GM23338 (cell line): ENCODE data around the gene MYBL2. TPM values are rescaled to one million over a fixed set of nuclear protein-coding genes. Genes with fewer than 3 reads are reported as not detected.
"Not testable (repeated sequence)": the region's sequence is repeated elsewhere in the genome, so short reads cannot be mapped to it uniquely, and the experiment has no call there.

Experiments
- ATAC-seq: fragments of 200-7000 bp; cut with Tn5 transposase; 3 replicates; pipeline ENCODE4 v1.9.1; 2020
- DNase-seq: peaks from one replicate; pipeline ENCODE4 v3.0.0-alpha.2; 2015; ENCODE audit warnings: low spot score
- H2AFZ ChIP-seq: fragments of 200-600 bp; sonication (generic); 2 replicates; pipeline ENCODE4 v1.8.0; 2016; ENCODE audit warnings: antibody characterized with exemption, mild to moderate bottlenecking, moderate library complexity
- H3F3A ChIP-seq: fragments of 200-600 bp; sonication (generic); replicated peaks from 2 replicates; pipeline ENCODE4 v1.8.0; 2017; ENCODE audit warnings: antibody characterized with exemption, mixed run types, low read depth
- H3K27ac ChIP-seq: fragments of 200-600 bp; sonication (generic); 2 replicates; pipeline ENCODE4 v1.6.1; 2016; ENCODE audit warnings: low read depth
- H3K27me3 ChIP-seq: fragments of 200-600 bp; sonication (generic); 2 replicates; pipeline ENCODE4 v1.8.0; 2016; ENCODE audit warnings: mild to moderate bottlenecking, mixed run types, moderate library complexity; ENCODE audit not compliant: insufficient read depth
- H3K36me3 ChIP-seq: fragments of 200-600 bp; sonication (generic); 2 replicates; pipeline ENCODE4 v1.8.0; 2016; ENCODE audit warnings: mild to moderate bottlenecking; ENCODE audit not compliant: insufficient read depth
- H3K4me1 ChIP-seq: fragments of 200-600 bp; sonication (generic); 2 replicates; pipeline ENCODE4 v1.8.0; 2016; ENCODE audit warnings: mild to moderate bottlenecking, moderate library complexity; ENCODE audit not compliant: insufficient read depth
- H3K4me2 ChIP-seq: fragments of 200-600 bp; sonication (generic); 2 replicates; pipeline ENCODE4 v1.7.1; 2017; ENCODE audit warnings: mixed run types
- H3K4me3 ChIP-seq: fragments of 200-600 bp; sonication (generic); 2 replicates; pipeline ENCODE4 v1.6.1; 2016; ENCODE audit warnings: mixed run types
- H3K79me2 ChIP-seq: fragments of 200-600 bp; sonication (generic); replicated peaks from 2 replicates; pipeline ENCODE4 v1.8.0; 2017; ENCODE audit warnings: mild to moderate bottlenecking; ENCODE audit not compliant: insufficient read depth
- H3K9me2 ChIP-seq: fragments of 200-600 bp; sonication (generic); 2 replicates; pipeline ENCODE4 v1.8.0; 2017; ENCODE audit not compliant: insufficient read depth
- H4K20me1 ChIP-seq: fragments of 200-600 bp; sonication (generic); replicated peaks from 2 replicates; pipeline ENCODE4 v1.8.0; 2017; ENCODE audit warnings: mild to moderate bottlenecking; ENCODE audit not compliant: insufficient read depth
- H3K27ac Mint-ChIP-seq: 2 replicates; pipeline ENCODE4 v1.8.0; 2020; ENCODE audit warnings: inconsistent platforms, mild to moderate bottlenecking, moderate library complexity, mixed read lengths
- H3K27me3 Mint-ChIP-seq: 3 replicates; pipeline ENCODE4 v1.8.0; 2022; ENCODE audit warnings: low read depth, mild to moderate bottlenecking, moderate library complexity, mixed read lengths, inconsistent platforms; ENCODE audit not compliant: insufficient read depth, poor library complexity
- H3K36me3 Mint-ChIP-seq: 3 replicates; pipeline ENCODE4 v1.8.0; 2021; ENCODE audit warnings: low read depth, mild to moderate bottlenecking, inconsistent platforms, moderate library complexity, mixed read lengths
- H3K4me1 Mint-ChIP-seq: 3 replicates; pipeline ENCODE4 v1.8.0; 2020; ENCODE audit warnings: mild to moderate bottlenecking, inconsistent platforms, mixed read lengths
- H3K4me3 Mint-ChIP-seq: 3 replicates; pipeline ENCODE4 v1.8.0; 2021; ENCODE audit warnings: moderate library complexity, mild to moderate bottlenecking, inconsistent platforms, mixed read lengths
- H3K9me3 Mint-ChIP-seq: 3 replicates; pipeline ENCODE4 v1.8.0; 2020; ENCODE audit warnings: moderate library complexity, mild to moderate bottlenecking, inconsistent platforms, mixed read lengths
- CREB1 ChIP-seq: fragments of 250-450 bp; sonication (Bioruptor Pico); IDR thresholded peaks from 2 replicates; pipeline ENCODE4 v1.5.0; 2020; ENCODE audit warnings: low read depth, mild to moderate bottlenecking, moderate library complexity
- NANOG ChIP-seq: IDR thresholded peaks from 2 replicates; pipeline ENCODE4 v1.6.1; 2016; ENCODE audit warnings: antibody characterized with exemption, borderline replicate concordance
- POLR2AphosphoS5 ChIP-seq: IDR thresholded peaks from 2 replicates; pipeline ENCODE4 v1.6.1; 2016; ENCODE audit warnings: antibody characterized with exemption, low read depth
- STAT1 ChIP-seq: IDR thresholded peaks from one replicate; pipeline ENCODE4 v1.6.1; 2016; ENCODE audit warnings: antibody characterized with exemption; ENCODE audit not compliant: unreplicated experiment
- ZNF331 ChIP-seq: fragments of 250-450 bp; sonication (Bioruptor Pico); IDR thresholded peaks from 2 replicates; pipeline ENCODE4 v1.5.0; 2020; ENCODE audit warnings: low read depth, mild to moderate bottlenecking, moderate library complexity
- polyA plus RNA-seq: library from polyadenylated mRNA; unstranded; fragments of >200 nt; fragmentation: Nextera tagmentation; extraction: Ambion mirVana; gene quantifications from 2 replicates; pipeline ENCODE4 v1.2.1, GENCODE V29; 2016
- total RNA-seq: library from RNA; depleted of rRNA; stranded (reverse); fragments of >200 nt; shearing (Covaris generic); gene quantifications from 2 replicates; pipeline ENCODE4 v1.2.3, GENCODE V29; 2014
- TF ChIP-seq, protein P1 (sequence below): IDR thresholded peaks from 2 replicates; pipeline ENCODE4 v1.6.1; 2016; ENCODE audit warnings: antibody characterized with exemption
- TF ChIP-seq, protein P2 (sequence below), 2 experiments: fragments of 200-600 bp in 1 of 2; sonication (generic) in 1 of 2; conservative IDR thresholded peaks; 2 replicates each; pipeline versions ENCODE4 v1.5.1 to v1.6.1; 2016 to 2017; ENCODE audit warnings: antibody characterized with exemption in 2 of 2, low read depth in 2 of 2, mild to moderate bottlenecking in 2 of 2, moderate library complexity in 1 of 2

MYBL2 gene
- total and polyA plus RNA-seq, 2 experiments from 2014 or later, result 72.3 to 131 TPM

DNA sequence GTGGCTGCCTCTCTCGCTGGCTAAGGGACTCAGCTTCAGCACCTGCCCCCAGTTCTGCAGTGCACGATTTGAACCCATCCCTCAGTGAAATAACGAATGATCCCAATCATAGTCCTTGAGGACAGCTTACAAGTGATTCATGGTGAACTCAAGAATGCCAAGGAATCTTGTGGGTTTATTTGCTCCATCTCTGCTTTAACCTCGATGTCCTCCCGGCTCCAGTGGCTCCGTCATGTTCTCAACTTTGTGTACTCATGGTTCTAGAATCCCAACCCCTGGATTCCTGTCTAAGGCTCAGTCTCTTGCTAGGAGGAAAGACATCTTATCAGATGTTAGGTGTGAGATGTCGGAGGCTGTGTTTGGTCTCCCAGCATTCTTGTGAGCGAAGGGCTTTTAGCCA is 88.9 kb downstream of the MYBL2 start:
- ATAC-seq (no peak), DNase-seq (no peak)
- no peak overlapping the region for H3K4me2 ChIP-seq
- H3K27me3 ChIP-seq, result no peaks in the 10 kb centered on the region
- H4K20me1 ChIP-seq, result no peaks in the 10 kb centered on the region
- no peak overlapping the region for H2AFZ ChIP-seq
- no peak overlapping the region for H3K4me3 Mint-ChIP-seq
- peaks cover 1% of the 10 kb centered on the region for H3K27me3 Mint-ChIP-seq
- no peaks in the 10 kb centered on the region for H3K36me3 ChIP-seq
- no peaks in the 10 kb centered on the region for H3F3A ChIP-seq
- no peaks in the 10 kb centered on the region for H3K4me1 ChIP-seq
- H3K9me2 ChIP-seq, result no peaks in the 10 kb centered on the region
- H3K9me3 Mint-ChIP-seq, result no peaks in the 10 kb centered on the region
- no peak overlapping the region for H3K4me3 ChIP-seq
- H3K4me1 Mint-ChIP-seq, result no peaks in the 10 kb centered on the region
- TF ChIP-seq POLR2AphosphoS5, result no peak
- no peak for TF ChIP-seq CREB1 (CRISPR knock-in tag)
- no peaks in the 10 kb centered on the region; the same call in 2 of the 3 replicates for H3K36me3 Mint-ChIP-seq
- H3K27ac Mint-ChIP-seq, result no peak overlapping the region
- no peak overlapping the region for H3K27ac ChIP-seq
- no peaks in the 10 kb centered on the region for H3K79me2 ChIP-seq

DNA sequence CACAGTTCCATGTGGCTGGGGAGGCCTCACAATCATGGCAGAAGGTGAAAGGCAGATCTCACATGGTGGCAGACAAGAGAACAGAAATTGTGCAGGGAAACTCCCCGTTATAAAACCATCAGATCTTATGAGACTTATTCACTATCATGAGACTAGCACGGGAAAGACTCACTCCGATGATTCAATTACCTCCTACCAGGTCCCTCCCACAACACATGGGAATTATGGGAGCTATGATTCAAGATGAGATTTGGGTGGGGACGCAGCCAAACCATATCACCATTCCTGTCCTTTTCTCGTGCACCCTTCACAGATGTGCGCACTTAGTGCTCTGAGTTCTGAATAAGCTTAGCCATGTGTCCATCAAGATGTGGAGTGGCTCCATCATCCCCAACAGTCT is 91.0 kb downstream of the MYBL2 start:
- H3K9me2 ChIP-seq, DNase-seq: not testable (repeated sequence)

DNA sequence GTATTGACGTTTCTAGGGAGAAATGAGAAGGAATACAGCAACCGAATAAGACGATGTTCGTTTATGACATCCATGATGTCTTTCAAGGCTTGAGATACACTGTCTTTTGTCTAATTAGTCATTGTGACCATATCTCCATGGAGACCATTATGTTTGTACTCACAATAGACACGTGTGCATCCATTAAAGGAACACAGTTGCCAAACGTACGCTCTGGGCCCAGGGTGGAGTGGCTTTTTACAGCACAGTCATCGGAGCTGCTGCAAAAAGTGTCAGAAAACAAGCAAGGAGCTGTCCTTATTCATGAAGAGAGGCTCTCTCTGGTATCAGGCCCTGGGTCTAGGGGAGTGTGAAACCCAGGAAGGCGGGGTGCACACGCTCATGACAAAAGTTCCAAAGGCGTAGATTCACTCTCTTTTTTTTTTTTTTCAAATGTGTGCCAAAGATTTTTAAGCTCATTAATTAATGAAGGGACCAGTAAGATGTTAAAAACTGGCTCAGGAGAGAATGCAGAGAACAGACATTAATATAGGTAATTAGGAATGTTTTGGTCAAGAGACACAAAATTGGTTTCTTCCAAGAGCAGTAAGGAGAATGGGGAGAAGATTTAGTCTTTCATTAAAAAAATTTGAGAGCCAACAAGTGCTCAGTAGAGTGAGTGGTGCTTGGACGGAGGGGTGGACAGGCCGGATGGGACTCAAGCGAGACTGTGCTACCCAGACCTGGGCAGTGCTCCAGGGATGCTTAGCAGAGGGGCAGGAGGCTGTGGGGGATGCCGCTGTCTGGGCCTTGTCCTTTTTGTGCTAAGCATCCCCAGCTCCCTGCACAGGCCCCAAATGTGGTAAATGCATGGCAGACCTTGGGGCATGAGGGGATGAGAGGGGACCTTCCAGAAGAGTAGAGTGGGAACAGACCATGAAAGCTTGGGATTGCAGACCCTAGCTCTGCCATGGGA is 94.7 kb downstream of the MYBL2 start:
- Mint-ChIP-seq H3K4me1 (peaks cover 9% of the 10 kb centered on the region), H3K36me3 (no peaks in the 10 kb centered on the region), H3K4me3 (no peak overlapping the region), H3K9me3 (no peaks in the 10 kb centered on the region), H3K27ac (no peak overlapping the region), H3K27me3 (peaks cover 3% of the 10 kb centered on the region)
- Histone ChIP-seq H3K4me2 (no peak overlapping the region), H2AFZ (no peak overlapping the region), H3F3A (no peaks in the 10 kb centered on the region), H3K4me3 (no peak overlapping the region), H3K4me1 (peaks cover 12% of the 10 kb centered on the region), H3K27me3 (no peaks in the 10 kb centered on the region), H3K27ac (no peak overlapping the region), H3K36me3 (no peaks in the 10 kb centered on the region), H3K9me2 (no peaks in the 10 kb centered on the region), H4K20me1 (no peaks in the 10 kb centered on the region), H3K79me2 (no peaks in the 10 kb centered on the region)
- DNase-seq (no peak), ATAC-seq (no peak)
- TF ChIP-seq ZNF331 (no peak), STAT1 (no peak), CREB1 (CRISPR knock-in tag) (no peak), NANOG (no peak)
- TF ChIP-seq, protein P1, sequence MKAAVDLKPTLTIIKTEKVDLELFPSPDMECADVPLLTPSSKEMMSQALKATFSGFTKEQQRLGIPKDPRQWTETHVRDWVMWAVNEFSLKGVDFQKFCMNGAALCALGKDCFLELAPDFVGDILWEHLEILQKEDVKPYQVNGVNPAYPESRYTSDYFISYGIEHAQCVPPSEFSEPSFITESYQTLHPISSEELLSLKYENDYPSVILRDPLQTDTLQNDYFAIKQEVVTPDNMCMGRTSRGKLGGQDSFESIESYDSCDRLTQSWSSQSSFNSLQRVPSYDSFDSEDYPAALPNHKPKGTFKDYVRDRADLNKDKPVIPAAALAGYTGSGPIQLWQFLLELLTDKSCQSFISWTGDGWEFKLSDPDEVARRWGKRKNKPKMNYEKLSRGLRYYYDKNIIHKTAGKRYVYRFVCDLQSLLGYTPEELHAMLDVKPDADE, result no peak
- TF ChIP-seq, protein P2, sequence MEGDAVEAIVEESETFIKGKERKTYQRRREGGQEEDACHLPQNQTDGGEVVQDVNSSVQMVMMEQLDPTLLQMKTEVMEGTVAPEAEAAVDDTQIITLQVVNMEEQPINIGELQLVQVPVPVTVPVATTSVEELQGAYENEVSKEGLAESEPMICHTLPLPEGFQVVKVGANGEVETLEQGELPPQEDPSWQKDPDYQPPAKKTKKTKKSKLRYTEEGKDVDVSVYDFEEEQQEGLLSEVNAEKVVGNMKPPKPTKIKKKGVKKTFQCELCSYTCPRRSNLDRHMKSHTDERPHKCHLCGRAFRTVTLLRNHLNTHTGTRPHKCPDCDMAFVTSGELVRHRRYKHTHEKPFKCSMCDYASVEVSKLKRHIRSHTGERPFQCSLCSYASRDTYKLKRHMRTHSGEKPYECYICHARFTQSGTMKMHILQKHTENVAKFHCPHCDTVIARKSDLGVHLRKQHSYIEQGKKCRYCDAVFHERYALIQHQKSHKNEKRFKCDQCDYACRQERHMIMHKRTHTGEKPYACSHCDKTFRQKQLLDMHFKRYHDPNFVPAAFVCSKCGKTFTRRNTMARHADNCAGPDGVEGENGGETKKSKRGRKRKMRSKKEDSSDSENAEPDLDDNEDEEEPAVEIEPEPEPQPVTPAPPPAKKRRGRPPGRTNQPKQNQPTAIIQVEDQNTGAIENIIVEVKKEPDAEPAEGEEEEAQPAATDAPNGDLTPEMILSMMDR (conservative IDR thresholded peaks at IDR 0.05; ENCODE audit: low read depth in 2 of 2), result no peak

More for the DNA sequence above, 91.0 kb downstream of the MYBL2 start:
- H3K27me3 Mint-ChIP-seq, H3K4me2 ChIP-seq, H3K27ac ChIP-seq, H3K36me3 Mint-ChIP-seq, H3K27ac Mint-ChIP-seq, H3F3A ChIP-seq, H3K4me3 Mint-ChIP-seq, H3K79me2 ChIP-seq, ATAC-seq, H3K4me1 Mint-ChIP-seq, H3K4me3 ChIP-seq, H2AFZ ChIP-seq, H3K27me3 ChIP-seq, H4K20me1 ChIP-seq, H3K9me3 Mint-ChIP-seq, H3K36me3 ChIP-seq, H3K4me1 ChIP-seq: not testable (repeated sequence)
